Spleen (tissue), 11 donors: ENCODE results near the gene KCTD8. TPM values are rescaled to one million over a fixed set of nuclear protein-coding genes. Genes with fewer than 3 reads are reported as not detected.

Source experiments
- DNase-seq: peaks from one replicate; pipeline ENCODE4 v3.0.0-alpha.2; 2020
- H3K27ac ChIP-seq, 8 donors: fragments of 200-600 bp; sonication (generic) in 7 of 8; 1 replicate in 4 of 8; 2 replicates in 4 of 8; pipeline versions ENCODE4 v1.5.0 to v1.8.0; 2016 to 2021; ENCODE audit warnings: inconsistent platforms in 4 of 8, mild to moderate bottlenecking in 4 of 8, moderate library complexity in 1 of 8
- H3K27me3 ChIP-seq, 7 donors: fragments of 200-600 bp; sonication (generic) in 6 of 7; replicated peaks in 1 of 7; 1 replicate in 4 of 7; 2 replicates in 3 of 7; pipeline versions ENCODE4 v1.5.0 to v1.8.0; 2016 to 2021; ENCODE audit warnings: inconsistent platforms in 3 of 7, mild to moderate bottlenecking in 1 of 7
- H3K36me3 ChIP-seq, 6 donors: fragments of 200-600 bp; sonication (generic) in 5 of 6; 1 replicate in 4 of 6; 2 replicates in 2 of 6; pipeline versions ENCODE4 v1.5.0 to v1.8.0; 2016 to 2021; ENCODE audit warnings: inconsistent platforms in 2 of 6
- H3K4me1 ChIP-seq, 6 donors: fragments of 200-600 bp; sonication (generic) in 5 of 6; 1 replicate in 3 of 6; 2 replicates in 3 of 6; pipeline versions ENCODE4 v1.5.0 to v1.8.0; 2016 to 2021; ENCODE audit warnings: inconsistent platforms in 3 of 6
- H3K4me3 ChIP-seq, 8 donors: fragments of 200-600 bp; sonication (generic) in 7 of 8; 1 replicate in 4 of 8; 2 replicates in 4 of 8; pipeline versions ENCODE4 v1.5.0 to v1.8.0; 2016 to 2021; ENCODE audit warnings: inconsistent platforms in 4 of 8, mild to moderate bottlenecking in 4 of 8, moderate library complexity in 2 of 8
- H3K9me3 ChIP-seq, 8 donors: fragments of 200-600 bp; sonication (generic) in 7 of 8; 1 replicate in 4 of 8; 2 replicates in 4 of 8; pipeline versions ENCODE4 v1.5.0 to v1.8.0; 2016 to 2021; ENCODE audit warnings: inconsistent platforms in 4 of 8
- CTCF ChIP-seq, 11 experiments: fragments of 200-600 bp in 7 of 11; fragments of 450-650 bp in 4 of 11; sonication (generic) in 4 of 11; IDR thresholded peaks in 8 of 11; conservative IDR thresholded peaks in 3 of 11; 1 replicate in 7 of 11; 2 replicates in 4 of 11; pipeline versions ENCODE4 v1.4.0 to v1.8.0; 2016 to 2021; ENCODE audit warnings: antibody characterized with exemption in 11 of 11, inconsistent platforms in 4 of 11, mild to moderate bottlenecking in 1 of 11
- POLR2A ChIP-seq, 3 donors: fragments of 450-650 bp; IDR thresholded peaks; one replicate each; pipeline ENCODE4 v1.5.1; 2017; ENCODE audit warnings: antibody characterized with exemption in 3 of 3, mild to moderate bottlenecking in 1 of 3
- POLR2AphosphoS5 ChIP-seq, 3 donors: sonication (generic); formaldehyde crosslinking; IDR thresholded peaks; one replicate each; pipeline ENCODE4 v1.5.1; 2017; ENCODE audit warnings: antibody characterized with exemption in 3 of 3
- WGBS, 5 donors: extraction: QIAGEN DNeasy Blood & Tissue Kit in 3 of 5; methylation state at CpG; one replicate each; pipeline versions ENCODE4 v1.1.5 to v1.1.7; 2013 to 2018; 5-methylcytosine and 5-hydroxymethylcytosine counted together
- intact Hi-C: fragments of 100-400 bp; cut with DNase I; formaldehyde crosslinking; loops from one replicate; pipeline ENCODE4 v1.15.0; 2023; ENCODE audit warnings: low total_unique reads
- polyA plus RNA-seq, 3 donors: library from polyadenylated mRNA; stranded (reverse); fragments of 200-250 nt; gene quantifications; one replicate each; pipeline ENCODE4 v1.2.1, GENCODE V29; 2013
- total RNA-seq, 7 donors: library from RNA; depleted of rRNA in 3 of 7; stranded (reverse); fragments of >200 nt in 3 of 7; fragmentation: NEBNext Ultra II Directional in 4 of 7; extraction: Animal tissue kit (Norgen Biotek cat#: 25700) in 4 of 7; gene quantifications; one replicate each; pipeline versions ENCODE4 v1.1.0 to v1.2.1, GENCODE V29; 2016 to 2021
- donor health status: healthy with polysubstance abuse.
- donor health status: DM: no; HTN: no; CAD: no; lungs with moderate emphysema.
- donor health status: DM: no; HTN: no; CAD: no.
- donor health status: Bipolar disorder and iron deficiency.
- donor health status: healthy.
- donor health status: DM: no; HTN: no; CAD: no.
- donor health status: DM: yes; HTN: yes; CAD: no.

The KCTD8 gene
- total and polyA plus RNA-seq, 10 donors: 0.30 TPM; not detected in 9

DNA sequence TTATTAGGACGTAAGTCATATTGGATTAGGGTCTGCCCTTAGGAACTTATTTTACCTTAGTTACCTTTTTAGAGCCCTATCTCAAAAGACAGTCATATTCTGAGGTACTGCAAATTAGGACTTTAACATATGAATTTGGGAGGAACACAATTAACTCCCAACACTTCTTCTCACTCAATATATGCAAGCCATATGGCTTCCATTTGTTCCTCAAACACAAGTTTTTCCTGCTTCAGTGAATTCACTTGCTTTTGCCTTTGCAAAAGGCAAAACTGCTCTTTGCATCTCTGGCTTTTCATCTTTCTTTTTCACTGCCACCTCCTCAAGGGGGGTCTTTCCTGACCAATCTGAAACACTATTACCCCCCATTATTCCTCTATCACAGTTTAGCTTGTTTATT, 220.3 kb downstream of the KCTD8 start:
- 70 to 85% (median 80%) methylated on average over 1 of the region's 1 CpG for WGBS, 5 donors
- Histone ChIP-seq H3K36me3 (no peaks in the 10 kb centered on the region), H3K4me1 (no peaks in the 10 kb centered on the region), H3K9me3 (peaks cover 0 to 10% (median 0%) of the 10 kb centered on the region in 8 donors), H3K27ac (no peak overlapping the region), H3K4me3 (no peak overlapping the region), H3K27me3 (no peaks in the 10 kb centered on the region)
- intact Hi-C loops: no loop called here
- no peak for TF ChIP-seq CTCF (IDR thresholded peaks at IDR 0.05 in 8 of 11, conservative IDR thresholded peaks at IDR 0.05 in 3 of 11)
- TF ChIP-seq POLR2A (IDR thresholded peaks at IDR 0.05): no peak
- no peak for TF ChIP-seq POLR2AphosphoS5 (IDR thresholded peaks at IDR 0.05)
- DNase-seq: no peak

DNA sequence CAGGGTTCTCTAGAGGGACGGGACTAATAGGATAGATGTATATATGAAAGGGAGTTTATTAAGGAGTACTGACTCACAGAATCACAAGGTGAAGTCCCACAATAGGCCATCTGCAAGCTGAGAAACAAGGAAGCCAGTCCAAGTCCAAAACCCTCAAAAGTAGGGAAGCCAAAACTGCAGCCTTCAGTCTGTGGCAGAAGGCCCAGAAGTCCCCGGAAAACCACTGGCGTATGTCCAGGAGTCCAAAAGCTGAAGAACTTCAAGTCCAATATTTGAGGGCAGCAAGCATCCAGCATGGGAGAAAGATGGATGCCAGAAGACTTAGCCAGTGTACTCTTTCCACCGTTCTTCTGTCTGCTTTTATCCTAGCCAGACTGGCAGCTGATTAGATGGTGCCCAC, 227.2 kb downstream of the KCTD8 start:
- TF ChIP-seq POLR2A (IDR thresholded peaks at IDR 0.05): no peak
- TF ChIP-seq POLR2AphosphoS5 (IDR thresholded peaks at IDR 0.05): no peak
- TF ChIP-seq CTCF (IDR thresholded peaks at IDR 0.05 in 8 of 11, conservative IDR thresholded peaks at IDR 0.05 in 3 of 11): no peak
- intact Hi-C loops: no loop called here
- no peaks in the 10 kb centered on the region for H3K36me3 ChIP-seq
- no peak overlapping the region for H3K4me3 ChIP-seq
- 79 to 90% (median 87%) methylated on average over 4 of the region's 4 CpGs for WGBS, 5 donors
- H3K27ac ChIP-seq: no peak overlapping the region
- DNase-seq: no peak
- H3K27me3 ChIP-seq: no peaks in the 10 kb centered on the region
- no peaks in the 10 kb centered on the region for H3K4me1 ChIP-seq
- peaks cover 0 to 9% (median 0%) of the 10 kb centered on the region in 8 donors for H3K9me3 ChIP-seq

GRCh38 chr4:44210750-44211149, 237.9 kb downstream of the KCTD8 start:
- Histone ChIP-seq H3K4me3 (no peak overlapping the region), H3K27me3 (no peaks in the 10 kb centered on the region), H3K36me3 (no peaks in the 10 kb centered on the region), H3K27ac (no peak overlapping the region), H3K9me3 (no peaks in the 10 kb centered on the region), H3K4me1 (no peaks in the 10 kb centered on the region)
- no peak for DNase-seq
- intact Hi-C loops: no loop called here
- TF ChIP-seq POLR2A (IDR thresholded peaks at IDR 0.05): no peak
- TF ChIP-seq POLR2AphosphoS5 (IDR thresholded peaks at IDR 0.05): no peak

- no peaks in the 10 kb centered on the region for H3K4me1 ChIP-seq
- WGBS, 5 donors: 86 to 100% (median 92%) methylated on average over 1 of the region's 1 CpG
- peaks cover 0 to 38% (median 14%) of the 10 kb centered on the region in 8 donors for H3K9me3 ChIP-seq
- TF ChIP-seq POLR2AphosphoS5 (IDR thresholded peaks at IDR 0.05): no peak
- no peak for TF ChIP-seq POLR2A (IDR thresholded peaks at IDR 0.05)
- TF ChIP-seq CTCF (IDR thresholded peaks at IDR 0.05 in 8 of 11, conservative IDR thresholded peaks at IDR 0.05 in 3 of 11): no peak
- no peak for DNase-seq
- H3K4me3 ChIP-seq: no peak overlapping the region
- H3K36me3 ChIP-seq: no peaks in the 10 kb centered on the region
- no peak overlapping the region for H3K27ac ChIP-seq
- intact Hi-C loops: no loop called here
- no peaks in the 10 kb centered on the region for H3K27me3 ChIP-seq
Measured at GRCh38 chr4:44196796-44197195, 251.8 kb downstream of the KCTD8 start.

GRCh38 chr4:44194365-44194764, 254.2 kb downstream of the KCTD8 start:
- no peaks in the 10 kb centered on the region for H3K36me3 ChIP-seq
- H3K27ac ChIP-seq: no peak overlapping the region
- H3K9me3 ChIP-seq: peaks cover 0 to 38% (median 13%) of the 10 kb centered on the region in 8 donors
- 69 to 87% (median 82%) methylated on average over 1 of the region's 1 CpG for WGBS, 5 donors
- TF ChIP-seq CTCF (IDR thresholded peaks at IDR 0.05 in 8 of 11, conservative IDR thresholded peaks at IDR 0.05 in 3 of 11): no peak
- no peak for TF ChIP-seq POLR2A (IDR thresholded peaks at IDR 0.05)
- TF ChIP-seq POLR2AphosphoS5 (IDR thresholded peaks at IDR 0.05): no peak
- no peaks in the 10 kb centered on the region for H3K27me3 ChIP-seq
- H3K4me1 ChIP-seq: no peaks in the 10 kb centered on the region
- intact Hi-C loops: no loop called here
- H3K4me3 ChIP-seq: no peak overlapping the region
- DNase-seq: no peak
